Measurements from ENCODE around the gene GOPC. TPM values are rescaled to one million over a fixed set of nuclear protein-coding genes. Genes with fewer than 3 reads are reported as not detected.

The GOPC gene
- total and polyA plus RNA-seq, 2 of the 13 experiments (the other 11 are each of a cell fraction or from before 2014, with no cell fraction given) = 20.9 to 41.5 TPM

GRCh38 chr6:117512056-117512828, 90.1 kb downstream of the GOPC start (continued):
- TF ChIP-seq ZFP37 (CRISPR knock-in tag; IDR thresholded peaks at IDR 0.05; ENCODE audit: borderline replicate concordance) = no peak
- TF ChIP-seq TMF1 (CRISPR knock-in tag; IDR thresholded peaks at IDR 0.05; ENCODE audit: low read depth) = no peak
- no peak for TF ChIP-seq RFXAP (CRISPR knock-in tag; IDR thresholded peaks at IDR 0.05; ENCODE audit: borderline replicate concordance)
- no peak for TF ChIP-seq MAFF (IDR thresholded peaks at IDR 0.05; ENCODE audit: low read depth, low read length)
- no peak for TF ChIP-seq SP2 (CRISPR knock-in tag; IDR thresholded peaks at IDR 0.05)
- no peak for TF ChIP-seq KDM5A (IDR thresholded peaks at IDR 0.05; ENCODE audit: borderline replicate concordance, low read length)

Other genes with a start within 250 kb of the GOPC start
- gene ROS1, start 176.6 kb downstream of the GOPC start, total RNA-seq (2016; rRNA removed; fragmentation: Illumina TruSeq; extraction: Trizol) = not detected in 2 replicates
- gene ROS1, start 176.6 kb downstream of the GOPC start, polyA plus RNA-seq (2011; rRNA removed) = not detected in 2 replicates
- gene DCBLD1, start 119.8 kb downstream of the GOPC start, total RNA-seq (2016; rRNA removed; fragmentation: Illumina TruSeq; extraction: Trizol) = 26.0 and 41.5 TPM in 2 replicates
- gene DCBLD1, start 119.8 kb downstream of the GOPC start, polyA plus RNA-seq (2011; rRNA removed) = 17.5 and 23.2 TPM in 2 replicates
- gene NUS1, start 73.0 kb upstream of the GOPC start, total RNA-seq (2016; rRNA removed; fragmentation: Illumina TruSeq; extraction: Trizol) = 18.3 and 36.5 TPM in 2 replicates
- 15.9 and 18.6 TPM in 2 replicates for gene NUS1, start 73.0 kb upstream of the GOPC start, polyA plus RNA-seq (2011; rRNA removed)